SK-N-MC (cell line): Measurements from ENCODE around the gene SLC24A4.

ENCODE experiments used
- EZH2 ChIP-seq: fragments of 200-600 bp; sonication (generic); IDR thresholded peaks from one replicate; pipeline ENCODE4 v1.6.1; 2017; ENCODE audit warnings: antibody characterized with exemption
- FOXP2 ChIP-seq: optimal IDR thresholded peaks from 2 replicates; pipeline ENCODE3; 2011; ENCODE audit warnings: mild to moderate bottlenecking, moderate library complexity; ENCODE audit not compliant: insufficient read depth; ENCODE audit errors: extremely low read length, control extremely low read depth
- POLR2AphosphoS5 ChIP-seq: IDR thresholded peaks from 2 replicates; pipeline ENCODE4 v1.6.1; 2012; ENCODE audit warnings: mild to moderate bottlenecking, low read depth, low read length, borderline replicate concordance

DNA sequence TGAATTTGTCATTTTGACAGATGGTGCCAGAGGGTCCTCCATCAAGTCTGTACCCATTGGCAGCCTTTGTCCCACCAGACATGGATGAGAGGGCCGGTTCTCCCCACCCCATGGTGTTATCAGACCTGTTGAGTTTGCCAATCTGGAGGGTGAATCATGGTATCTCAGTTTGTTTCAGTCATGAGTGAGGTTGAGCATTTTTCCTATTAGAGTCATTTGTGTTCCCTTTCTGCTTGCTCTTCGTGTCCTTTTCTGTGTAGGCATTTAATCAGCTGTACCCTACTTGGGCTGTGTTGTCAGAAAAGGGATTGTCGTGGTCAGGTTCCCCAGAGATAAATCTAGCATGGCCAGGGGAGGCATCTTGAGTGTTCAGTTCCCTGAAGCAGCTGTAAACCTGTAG is 30.5 kb downstream of the SLC24A4 start:
- TF ChIP-seq POLR2AphosphoS5 (no peak), EZH2 (no peak), FOXP2 (no peak)
